GM19455 (cell line): Measurements from ENCODE around the gene KLHDC8A.

Source experiments
- ATAC-seq: cut with Tn5 transposase; IDR thresholded peaks from one replicate; pipeline ENCODE4 v1.9.1; 2021; ENCODE audit not compliant: unreplicated experiment

KLHDC8A gene

GRCh38 chr1:205319081-205320018 is 37.4 kb downstream of the KLHDC8A start:
- no peak for ATAC-seq

GRCh38 chr1:205318231-205318991 is 38.3 kb downstream of the KLHDC8A start:
- ATAC-seq: no peak

GRCh38 chr1:205317311-205317917 is 39.3 kb downstream of the KLHDC8A start:
- no peak for ATAC-seq

- no peak for ATAC-seq
Measured at GRCh38 chr1:205316161-205316566, 40.6 kb downstream of the KLHDC8A start.

GRCh38 chr1:205315008-205315618 is 41.6 kb downstream of the KLHDC8A start:
- ATAC-seq: no peak

- no peak for ATAC-seq
Measured at GRCh38 chr1:205313563-205314308, 43.0 kb downstream of the KLHDC8A start.

- no peak for ATAC-seq
Measured at GRCh38 chr1:205312866-205313562, 43.7 kb downstream of the KLHDC8A start.

- ATAC-seq: no peak
Measured at GRCh38 chr1:205310976-205311704, 45.6 kb downstream of the KLHDC8A start.

GRCh38 chr1:205309741-205310140 is 47.0 kb downstream of the KLHDC8A start:
- no peak for ATAC-seq

GRCh38 chr1:205306929-205307566 is 49.7 kb downstream of the KLHDC8A start:
- ATAC-seq: no peak

- no peak for ATAC-seq
Measured at GRCh38 chr1:205304695-205305070, 52.0 kb downstream of the KLHDC8A start.

- no peak for ATAC-seq
Measured at GRCh38 chr1:205304046-205304694, 52.6 kb downstream of the KLHDC8A start.

- no peak for ATAC-seq
Measured at GRCh38 chr1:205303247-205303888, 53.4 kb downstream of the KLHDC8A start.

- ATAC-seq: no peak
Measured at GRCh38 chr1:205301842-205302588, 54.7 kb downstream of the KLHDC8A start.

- no peak for ATAC-seq
Measured at GRCh38 chr1:205301205-205301821, 55.4 kb downstream of the KLHDC8A start.

GRCh38 chr1:205300149-205300548 is 56.6 kb downstream of the KLHDC8A start:
- ATAC-seq: no peak
